ENCODE results near the gene LTB. TPM values are rescaled to one million over a fixed set of nuclear protein-coding genes. Genes with fewer than 3 reads are reported as not detected.

Gene LTB
- polyA plus RNA-seq, 1 of the 3 experiments (the other 2 are of a cell fraction) = 0.10 TPM

DNA sequence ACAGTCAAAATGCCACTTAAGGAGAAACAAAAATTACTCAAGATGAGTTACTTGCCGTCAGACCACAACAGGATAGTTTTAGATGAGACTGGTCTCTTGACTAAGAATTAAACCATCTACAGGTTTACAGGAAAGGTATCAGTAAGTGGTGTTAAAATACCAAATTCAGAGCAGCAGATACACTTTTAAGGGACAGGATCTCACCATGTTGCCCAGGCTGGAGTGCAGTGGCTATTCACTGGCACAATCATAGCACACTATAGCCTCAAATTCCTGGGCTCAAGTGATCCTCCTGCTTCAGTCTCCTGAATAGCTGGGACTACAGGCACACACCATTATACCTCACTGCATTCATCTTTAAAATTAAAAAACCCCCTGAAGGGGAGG lies 48.8 kb downstream of the LTB start:
- peaks cover 76 to 79% of the 10 kb centered on the region in 2 experiments for H3K36me3 ChIP-seq (replicated peaks in 1 of 2; ENCODE audit: control insufficient read depth in 1 of 2, insufficient read depth in 2 of 2, low read length in 1 of 2)
- DNase-seq = no peak
- H3K79me2 ChIP-seq (ENCODE audit: insufficient read depth) = peaks cover 43% of the 10 kb centered on the region
- H3K4me2 ChIP-seq = no peak overlapping the region
- ChIA-PET POLR2A (interaction anchor here (1.0 kb wide), 1 partner anchor 9 kb away, joined by 3 read pairs; no protein-coding TSS in a partner anchor), CTCF (interaction anchor here (1.2 kb wide), 1 partner anchor 13 kb away, joined by 3 read pairs; the partner anchor contains the start of gene ATP6V1G2)
- H3K9ac ChIP-seq = no peak overlapping the region
- H4K20me1 ChIP-seq (ENCODE audit: insufficient read depth) = peaks cover 71% of the 10 kb centered on the region
- TF ChIP-seq, protein P1, sequence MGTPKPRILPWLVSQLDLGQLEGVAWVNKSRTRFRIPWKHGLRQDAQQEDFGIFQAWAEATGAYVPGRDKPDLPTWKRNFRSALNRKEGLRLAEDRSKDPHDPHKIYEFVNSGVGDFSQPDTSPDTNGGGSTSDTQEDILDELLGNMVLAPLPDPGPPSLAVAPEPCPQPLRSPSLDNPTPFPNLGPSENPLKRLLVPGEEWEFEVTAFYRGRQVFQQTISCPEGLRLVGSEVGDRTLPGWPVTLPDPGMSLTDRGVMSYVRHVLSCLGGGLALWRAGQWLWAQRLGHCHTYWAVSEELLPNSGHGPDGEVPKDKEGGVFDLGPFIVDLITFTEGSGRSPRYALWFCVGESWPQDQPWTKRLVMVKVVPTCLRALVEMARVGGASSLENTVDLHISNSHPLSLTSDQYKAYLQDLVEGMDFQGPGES (IDR thresholded peaks at IDR 0.05; ENCODE audit: low read depth, low read length) = no peak
- TF ChIP-seq RFX5 (IDR thresholded peaks at IDR 0.05; ENCODE audit: low read length) (no peak), SIN3A (IDR thresholded peaks at IDR 0.05; ENCODE audit: borderline replicate concordance, low read depth, low read length) (no peak)
- H3K4me1 ChIP-seq (ENCODE audit: control insufficient read depth in 1 of 2, insufficient read depth in 2 of 2, low read depth in 1 of 2, low read length in 1 of 2) = 0 out of 4 replicates have a peak, but pooled peaks cover 0 to 2% of the 10 kb centered on the region in 2 experiments
- H3F3A ChIP-seq (replicated peaks; ENCODE audit: insufficient read depth) = peaks cover 28% of the 10 kb centered on the region
- H3K27ac ChIP-seq (ENCODE audit: low read depth in 2 of 2, low read length in 1 of 2) = no peak overlapping the region
- 95% methylated on average over 1 of the region's 1 CpG for WGBS (ENCODE audit: low lambda C conversion rate)
- no peak overlapping the region for H2AFZ ChIP-seq (ENCODE audit: low read depth)
- no peaks in the 10 kb centered on the region for H3K27me3 ChIP-seq (ENCODE audit: insufficient read depth)
- H3K9me2 ChIP-seq = no peaks in the 10 kb centered on the region
- no peak overlapping the region for H3K4me3 ChIP-seq (ENCODE audit: low read depth in 2 of 2, low read length in 1 of 2)
- H3K9me3 ChIP-seq = no peaks in the 10 kb centered on the region

DNA sequence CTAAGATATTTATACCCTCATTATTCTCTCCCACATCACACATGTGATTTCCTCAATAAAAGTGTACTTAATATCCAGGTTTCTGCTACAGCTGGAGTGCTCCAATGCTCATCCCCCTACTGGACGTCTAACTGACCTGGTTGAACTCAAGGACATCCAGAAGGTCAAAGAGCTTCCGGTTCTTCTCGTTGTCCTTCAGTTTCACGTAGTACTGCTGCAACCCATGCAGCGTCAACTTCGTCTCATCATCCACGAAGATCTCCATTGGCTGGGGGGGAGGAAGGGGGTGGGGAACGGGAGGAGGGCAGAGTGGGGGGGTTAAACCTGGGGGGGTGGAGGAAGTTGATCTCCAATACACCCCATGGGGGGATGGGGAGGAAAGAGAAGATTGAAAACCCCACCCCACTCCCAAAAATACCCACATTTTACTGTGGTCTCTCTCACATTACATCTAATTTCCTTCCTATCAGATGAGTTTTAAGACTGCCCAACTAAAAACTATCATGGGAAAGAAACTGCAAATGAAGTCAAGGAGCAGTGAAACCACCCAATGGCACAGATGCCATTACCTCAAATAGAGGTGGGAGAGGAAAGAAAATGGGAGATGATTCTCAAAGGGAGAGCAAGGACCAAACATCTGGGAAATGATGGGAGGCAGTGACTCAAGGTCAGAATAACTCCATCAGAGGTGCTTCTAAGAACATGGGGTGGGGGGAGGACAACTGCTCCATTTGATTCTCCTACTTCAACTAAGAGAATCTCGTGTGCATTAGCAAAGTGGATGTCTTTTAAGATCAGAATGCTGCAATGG lies 49.4 kb downstream of the LTB start:
- Histone ChIP-seq H2AFZ (ENCODE audit: low read depth) (no peak overlapping the region), H3K4me2 (no peak overlapping the region), H3K9ac (no peak overlapping the region), H3K27me3 (ENCODE audit: insufficient read depth) (no peaks in the 10 kb centered on the region), H3K36me3 (replicated peaks in 1 of 2; ENCODE audit: control insufficient read depth in 1 of 2, insufficient read depth in 2 of 2, low read length in 1 of 2) (peaks cover 73 to 74% of the 10 kb centered on the region in 2 experiments), H3K4me1 (ENCODE audit: control insufficient read depth in 1 of 2, insufficient read depth in 2 of 2, low read depth in 1 of 2, low read length in 1 of 2) (no peaks in the 10 kb centered on the region), H3K27ac (ENCODE audit: low read depth in 2 of 2, low read length in 1 of 2) (no peak overlapping the region), H3K9me3 (no peaks in the 10 kb centered on the region), H4K20me1 (ENCODE audit: insufficient read depth) (peaks cover 65% of the 10 kb centered on the region), H3F3A (replicated peaks; ENCODE audit: insufficient read depth) (peaks cover 28% of the 10 kb centered on the region), H3K9me2 (no peaks in the 10 kb centered on the region), H3K79me2 (ENCODE audit: insufficient read depth) (peaks cover 37% of the 10 kb centered on the region), H3K4me3 (ENCODE audit: low read depth in 2 of 2, low read length in 1 of 2) (no peak overlapping the region)
- ChIA-PET POLR2A (no interaction called here), CTCF (interaction anchor here (1.4 to 3.0 kb wide), 3 partner anchors 7 to 65 kb away, joined by 3 to 12 read pairs (median 5); partner anchors contain the start of gene DDX39B)
- WGBS (ENCODE audit: low lambda C conversion rate) = 83% methylated on average over 9 of the region's 9 CpGs
- no peak for DNase-seq
- TF ChIP-seq FOSL2 (IDR thresholded peaks at IDR 0.05; ENCODE audit: borderline replicate concordance, low read depth) (no peak), NFIC (IDR thresholded peaks at IDR 0.05; ENCODE audit: borderline replicate concordance) (no peak), EZH2phosphoT487 (IDR thresholded peaks at IDR 0.05; ENCODE audit: borderline replicate concordance, low read depth) (no peak), RXRA (IDR thresholded peaks at IDR 0.05; ENCODE audit: borderline replicate concordance, low read depth) (no peak), EP300 (IDR thresholded peaks at IDR 0.05; ENCODE audit: borderline replicate concordance in 1 of 2, low read depth in 1 of 2, low read length in 1 of 2) (no peak), RAD21 (IDR thresholded peaks at IDR 0.05; ENCODE audit: low read length) (no peak), JUND (IDR thresholded peaks at IDR 0.05) (no peak), NRF1 (IDR thresholded peaks at IDR 0.05; ENCODE audit: low read depth, low read length) (no peak), GATA2 (CRISPR knock-in tag; IDR thresholded peaks at IDR 0.05) (no peak), CHD2 (IDR thresholded peaks at IDR 0.05; ENCODE audit: low read length, partially characterized antibody) (no peak), YY1 (IDR thresholded peaks at IDR 0.05; ENCODE audit: low read depth) (no peak), GABPA (IDR thresholded peaks at IDR 0.05; ENCODE audit: low read depth) (no peak), MEF2A (IDR thresholded peaks at IDR 0.05; ENCODE audit: borderline replicate concordance, low read depth) (no peak)
- TF ChIP-seq, protein P2, sequence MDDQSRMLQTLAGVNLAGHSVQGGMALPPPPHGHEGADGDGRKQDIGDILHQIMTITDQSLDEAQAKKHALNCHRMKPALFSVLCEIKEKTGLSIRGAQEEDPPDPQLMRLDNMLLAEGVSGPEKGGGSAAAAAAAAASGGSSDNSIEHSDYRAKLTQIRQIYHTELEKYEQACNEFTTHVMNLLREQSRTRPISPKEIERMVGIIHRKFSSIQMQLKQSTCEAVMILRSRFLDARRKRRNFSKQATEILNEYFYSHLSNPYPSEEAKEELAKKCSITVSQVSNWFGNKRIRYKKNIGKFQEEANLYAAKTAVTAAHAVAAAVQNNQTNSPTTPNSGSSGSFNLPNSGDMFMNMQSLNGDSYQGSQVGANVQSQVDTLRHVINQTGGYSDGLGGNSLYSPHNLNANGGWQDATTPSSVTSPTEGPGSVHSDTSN (IDR thresholded peaks at IDR 0.05) = no peak
- TF ChIP-seq, protein P3, sequence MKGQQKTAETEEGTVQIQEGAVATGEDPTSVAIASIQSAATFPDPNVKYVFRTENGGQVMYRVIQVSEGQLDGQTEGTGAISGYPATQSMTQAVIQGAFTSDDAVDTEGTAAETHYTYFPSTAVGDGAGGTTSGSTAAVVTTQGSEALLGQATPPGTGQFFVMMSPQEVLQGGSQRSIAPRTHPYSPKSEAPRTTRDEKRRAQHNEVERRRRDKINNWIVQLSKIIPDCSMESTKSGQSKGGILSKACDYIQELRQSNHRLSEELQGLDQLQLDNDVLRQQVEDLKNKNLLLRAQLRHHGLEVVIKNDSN (IDR thresholded peaks at IDR 0.05; ENCODE audit: borderline replicate concordance, low read depth) = no peak
- TF ChIP-seq, protein P4, sequence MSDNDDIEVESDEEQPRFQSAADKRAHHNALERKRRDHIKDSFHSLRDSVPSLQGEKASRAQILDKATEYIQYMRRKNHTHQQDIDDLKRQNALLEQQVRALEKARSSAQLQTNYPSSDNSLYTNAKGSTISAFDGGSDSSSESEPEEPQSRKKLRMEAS (IDR thresholded peaks at IDR 0.05; ENCODE audit: low read depth) = no peak
